Measurements from ENCODE around the gene FLNC.
A peak's percentile ranks its signal among the peaks of the same experiment; 100 is the strongest.

The FLNC gene

GRCh38 chr7:128812514-128813168 lies 17.6 kb upstream of the FLNC start:
- Histone ChIP-seq H3K27me3 (ENCODE audit: insufficient read depth, low read length, poor library complexity) (no peaks in the 10 kb centered on the region), H2AK5ac (ENCODE audit: low read length) (no peak overlapping the region), H2BK5ac (ENCODE audit: low read length) (no peak overlapping the region), H2BK15ac (replicated peaks; ENCODE audit: low read depth) (no peak overlapping the region), H3K4me1 (ENCODE audit: control insufficient read depth, low read depth, low read length) (peaks cover 3% of the 10 kb centered on the region), H4K5ac (ENCODE audit: low read length) (no peak overlapping the region), H3K4me2 (ENCODE audit: low read length) (no peak overlapping the region), H3K79me1 (ENCODE audit: low read length) (no peaks in the 10 kb centered on the region), H3K9ac (ENCODE audit: low read length) (no peak overlapping the region), H3K4me3 (ENCODE audit: low read length) (no peak overlapping the region), H3K23ac (ENCODE audit: low read length) (no peak overlapping the region), H3K18ac (ENCODE audit: low read length) (no peak overlapping the region), H3K36me3 (ENCODE audit: control insufficient read depth, insufficient read depth, low read length) (no peaks in the 10 kb centered on the region), H2BK120ac (ENCODE audit: low read depth, low read length) (no peak overlapping the region), H3K79me2 (ENCODE audit: control insufficient read depth, insufficient read depth, low read length) (no peaks in the 10 kb centered on the region), H3K56ac (ENCODE audit: low read length) (no peak overlapping the region), H3K4ac (ENCODE audit: low read depth, low read length) (no peak overlapping the region), H3K27ac (ENCODE audit: low read depth, low read length) (no peak overlapping the region), H4K8ac (ENCODE audit: low read depth, low read length) (no peak overlapping the region)
- no CpG with 5 or more reads among the region's 11 CpGs for WGBS (ENCODE audit: extremely low coverage, insufficient coverage, low lambda C conversion rate)
- DNase-seq: no peak

GRCh38 chr7:128814499-128814898 lies 15.7 kb upstream of the FLNC start:
- H3K79me1 ChIP-seq (ENCODE audit: low read length): no peaks in the 10 kb centered on the region
- WGBS (ENCODE audit: extremely low coverage, insufficient coverage, low lambda C conversion rate): no CpG with 5 or more reads among the region's 6 CpGs
- no peak overlapping the region for H2AK5ac ChIP-seq (ENCODE audit: low read length)
- no peaks in the 10 kb centered on the region for H3K36me3 ChIP-seq (ENCODE audit: control insufficient read depth, insufficient read depth, low read length)
- H3K4me2 ChIP-seq (ENCODE audit: low read length): no peak overlapping the region
- no peak overlapping the region for H3K23ac ChIP-seq (ENCODE audit: low read length)
- no peaks in the 10 kb centered on the region for H3K27me3 ChIP-seq (ENCODE audit: insufficient read depth, low read length, poor library complexity)
- H2BK5ac ChIP-seq (ENCODE audit: low read length): no peak overlapping the region
- DNase-seq: no peak
- no peak overlapping the region for H3K18ac ChIP-seq (ENCODE audit: low read length)
- H3K4me3 ChIP-seq (ENCODE audit: low read length): no peak overlapping the region
- no peak overlapping the region for H4K5ac ChIP-seq (ENCODE audit: low read length)
- no peak overlapping the region for H2BK120ac ChIP-seq (ENCODE audit: low read depth, low read length)
- no peak overlapping the region for H2BK15ac ChIP-seq (replicated peaks; ENCODE audit: low read depth)
- no peak overlapping the region for H4K8ac ChIP-seq (ENCODE audit: low read depth, low read length)
- H3K9ac ChIP-seq (ENCODE audit: low read length): no peak overlapping the region
- H3K56ac ChIP-seq (ENCODE audit: low read length): no peak overlapping the region
- no peak overlapping the region for H3K27ac ChIP-seq (ENCODE audit: low read depth, low read length)
- H3K4ac ChIP-seq (ENCODE audit: low read depth, low read length): no peak overlapping the region
- no peaks in the 10 kb centered on the region for H3K79me2 ChIP-seq (ENCODE audit: control insufficient read depth, insufficient read depth, low read length)
- peaks cover 3% of the 10 kb centered on the region for H3K4me1 ChIP-seq (ENCODE audit: control insufficient read depth, low read depth, low read length)

GRCh38 chr7:128815289-128815942 lies 14.8 kb upstream of the FLNC start:
- no peak overlapping the region for H4K5ac ChIP-seq (ENCODE audit: low read length)
- H2BK15ac ChIP-seq (replicated peaks; ENCODE audit: low read depth): no peak overlapping the region
- no peak overlapping the region for H2BK120ac ChIP-seq (ENCODE audit: low read depth, low read length)
- H3K36me3 ChIP-seq (ENCODE audit: control insufficient read depth, insufficient read depth, low read length): no peaks in the 10 kb centered on the region
- H3K79me1 ChIP-seq (ENCODE audit: low read length): no peaks in the 10 kb centered on the region
- no peak overlapping the region for H3K9ac ChIP-seq (ENCODE audit: low read length)
- H3K27ac ChIP-seq (ENCODE audit: low read depth, low read length): no peak overlapping the region
- H3K27me3 ChIP-seq (ENCODE audit: insufficient read depth, low read length, poor library complexity): no peaks in the 10 kb centered on the region
- no CpG with 5 or more reads among the region's 7 CpGs for WGBS (ENCODE audit: extremely low coverage, insufficient coverage, low lambda C conversion rate)
- H2BK5ac ChIP-seq (ENCODE audit: low read length): no peak overlapping the region
- no peak overlapping the region for H3K4me3 ChIP-seq (ENCODE audit: low read length)
- no peak overlapping the region for H2AK5ac ChIP-seq (ENCODE audit: low read length)
- H3K18ac ChIP-seq (ENCODE audit: low read length): no peak overlapping the region
- H3K4me1 ChIP-seq (ENCODE audit: control insufficient read depth, low read depth, low read length): peaks cover 3% of the 10 kb centered on the region
- no peak for DNase-seq
- H4K8ac ChIP-seq (ENCODE audit: low read depth, low read length): no peak overlapping the region
- H3K23ac ChIP-seq (ENCODE audit: low read length): no peak overlapping the region
- no peak overlapping the region for H3K4me2 ChIP-seq (ENCODE audit: low read length)
- no peak overlapping the region for H3K4ac ChIP-seq (ENCODE audit: low read depth, low read length)
- no peak overlapping the region for H3K56ac ChIP-seq (ENCODE audit: low read length)
- no peaks in the 10 kb centered on the region for H3K79me2 ChIP-seq (ENCODE audit: control insufficient read depth, insufficient read depth, low read length)

- Histone ChIP-seq H3K4me2 (ENCODE audit: low read length) (no peak overlapping the region), H4K8ac (ENCODE audit: low read depth, low read length) (no peak overlapping the region), H2AK5ac (ENCODE audit: low read length) (no peak overlapping the region), H3K36me3 (ENCODE audit: control insufficient read depth, insufficient read depth, low read length) (no peaks in the 10 kb centered on the region), H2BK15ac (replicated peaks; ENCODE audit: low read depth) (no peak overlapping the region), H3K23ac (ENCODE audit: low read length) (no peak overlapping the region), H3K27ac (ENCODE audit: low read depth, low read length) (no peak overlapping the region), H3K4ac (ENCODE audit: low read depth, low read length) (no peak overlapping the region), H3K27me3 (ENCODE audit: insufficient read depth, low read length, poor library complexity) (no peaks in the 10 kb centered on the region), H3K79me2 (ENCODE audit: control insufficient read depth, insufficient read depth, low read length) (no peaks in the 10 kb centered on the region), H3K4me1 (ENCODE audit: control insufficient read depth, low read depth, low read length) (no peaks in the 10 kb centered on the region), H2BK120ac (ENCODE audit: low read depth, low read length) (no peak overlapping the region), H3K18ac (ENCODE audit: low read length) (no peak overlapping the region), H2BK5ac (ENCODE audit: low read length) (no peak overlapping the region), H3K56ac (ENCODE audit: low read length) (no peak overlapping the region), H3K79me1 (ENCODE audit: low read length) (no peaks in the 10 kb centered on the region), H3K9ac (ENCODE audit: low read length) (no peak overlapping the region), H3K4me3 (ENCODE audit: low read length) (no peak overlapping the region), H4K5ac (ENCODE audit: low read length) (no peak overlapping the region)
- WGBS (ENCODE audit: extremely low coverage, insufficient coverage, low lambda C conversion rate): no CpG with 5 or more reads among the region's 3 CpGs
- peak; percentile 72 for DNase-seq
Observed at GRCh38 chr7:128818694-128819093, 11.5 kb upstream of the FLNC start.

- Histone ChIP-seq H2BK120ac (ENCODE audit: low read depth, low read length) (no peak overlapping the region), H3K36me3 (ENCODE audit: control insufficient read depth, insufficient read depth, low read length) (no peaks in the 10 kb centered on the region), H3K56ac (ENCODE audit: low read length) (no peak overlapping the region), H4K5ac (ENCODE audit: low read length) (no peak overlapping the region), H3K27me3 (ENCODE audit: insufficient read depth, low read length, poor library complexity) (no peaks in the 10 kb centered on the region), H3K27ac (ENCODE audit: low read depth, low read length) (no peak overlapping the region), H3K9ac (ENCODE audit: low read length) (no peak overlapping the region), H3K79me2 (ENCODE audit: control insufficient read depth, insufficient read depth, low read length) (no peaks in the 10 kb centered on the region), H2BK15ac (replicated peaks; ENCODE audit: low read depth) (no peak overlapping the region), H2AK5ac (ENCODE audit: low read length) (no peak overlapping the region), H3K23ac (ENCODE audit: low read length) (no peak overlapping the region), H3K4me2 (ENCODE audit: low read length) (no peak overlapping the region), H3K4me3 (ENCODE audit: low read length) (no peak overlapping the region), H3K4me1 (ENCODE audit: control insufficient read depth, low read depth, low read length) (no peaks in the 10 kb centered on the region), H3K79me1 (ENCODE audit: low read length) (no peaks in the 10 kb centered on the region), H3K4ac (ENCODE audit: low read depth, low read length) (no peak overlapping the region), H2BK5ac (ENCODE audit: low read length) (no peak overlapping the region), H4K8ac (ENCODE audit: low read depth, low read length) (no peak overlapping the region), H3K18ac (ENCODE audit: low read length) (no peak overlapping the region)
- no CpG with 5 or more reads among the region's 4 CpGs for WGBS (ENCODE audit: extremely low coverage, insufficient coverage, low lambda C conversion rate)
- DNase-seq: no peak
Observed at GRCh38 chr7:128821724-128822123, 8.5 kb upstream of the FLNC start.

- H3K4me2 ChIP-seq (ENCODE audit: low read length): no peak overlapping the region
- no peak overlapping the region for H3K4me3 ChIP-seq (ENCODE audit: low read length)
- no peak overlapping the region for H4K5ac ChIP-seq (ENCODE audit: low read length)
- no peak overlapping the region for H3K23ac ChIP-seq (ENCODE audit: low read length)
- no peak overlapping the region for H3K9ac ChIP-seq (ENCODE audit: low read length)
- WGBS (ENCODE audit: extremely low coverage, insufficient coverage, low lambda C conversion rate): no CpG with 5 or more reads among the region's 4 CpGs
- H3K4ac ChIP-seq (ENCODE audit: low read depth, low read length): no peak overlapping the region
- no peak overlapping the region for H3K27ac ChIP-seq (ENCODE audit: low read depth, low read length)
- no peak overlapping the region for H2AK5ac ChIP-seq (ENCODE audit: low read length)
- peaks cover 3% of the 10 kb centered on the region for H3K79me1 ChIP-seq (ENCODE audit: low read length)
- no peaks in the 10 kb centered on the region for H3K27me3 ChIP-seq (ENCODE audit: insufficient read depth, low read length, poor library complexity)
- no peak overlapping the region for H2BK5ac ChIP-seq (ENCODE audit: low read length)
- H3K79me2 ChIP-seq (ENCODE audit: control insufficient read depth, insufficient read depth, low read length): peaks cover 11% of the 10 kb centered on the region
- H2BK120ac ChIP-seq (ENCODE audit: low read depth, low read length): no peak overlapping the region
- DNase-seq: no peak
- H3K56ac ChIP-seq (ENCODE audit: low read length): no peak overlapping the region
- H2BK15ac ChIP-seq (replicated peaks; ENCODE audit: low read depth): no peak overlapping the region
- no peak overlapping the region for H4K8ac ChIP-seq (ENCODE audit: low read depth, low read length)
- peaks cover 16% of the 10 kb centered on the region for H3K4me1 ChIP-seq (ENCODE audit: control insufficient read depth, low read depth, low read length)
- H3K36me3 ChIP-seq (ENCODE audit: control insufficient read depth, insufficient read depth, low read length): no peaks in the 10 kb centered on the region
- H3K18ac ChIP-seq (ENCODE audit: low read length): no peak overlapping the region
Observed at GRCh38 chr7:128826512-128826911, 3.7 kb upstream of the FLNC start.

All from mesendoderm (in vitro differentiated cells).